Sigmoid colon (tissue), 7 donors: Measurements from ENCODE around the gene NUBP1. TPM values are rescaled to one million over a fixed set of nuclear protein-coding genes. Genes with fewer than 3 reads are reported as not detected.

Experiments used
- DNase-seq: peaks from one replicate; pipeline ENCODE4 v3.0.0-alpha.2; 2019
- H3K27ac ChIP-seq, 4 donors: fragments of 200-600 bp; sonication (generic); one replicate each; pipeline ENCODE4 v1.5.1; 2016 to 2019; ENCODE audit warnings: mild to moderate bottlenecking in 1 of 4
- H3K27me3 ChIP-seq, 3 donors: fragments of 200-600 bp; sonication (generic); one replicate each; pipeline ENCODE4 v1.5.1; 2019; ENCODE audit warnings: mild to moderate bottlenecking in 1 of 3
- H3K36me3 ChIP-seq, 4 donors: fragments of 200-600 bp; sonication (generic); one replicate each; pipeline ENCODE4 v1.5.1; 2016 to 2019
- H3K4me1 ChIP-seq, 4 donors: fragments of 200-600 bp; sonication (generic); one replicate each; pipeline ENCODE4 v1.5.1; 2017 to 2019
- H3K4me3 ChIP-seq, 4 donors: fragments of 200-600 bp; sonication (generic); one replicate each; pipeline ENCODE4 v1.5.1; 2017 to 2019; ENCODE audit warnings: mild to moderate bottlenecking in 2 of 4, moderate library complexity in 1 of 4
- H3K9me3 ChIP-seq, 4 donors: fragments of 200-600 bp in 3 of 4; sonication (generic) in 3 of 4; one replicate each; pipeline versions ENCODE4 v1.5.1 to v1.6.1; 2013 to 2019
- EP300 ChIP-seq, 4 donors: sonication (generic); formaldehyde crosslinking; IDR thresholded peaks; one replicate each; pipeline ENCODE4 v1.6.1; 2017; ENCODE audit warnings: antibody characterized with exemption in 4 of 4
- POLR2A ChIP-seq, 2 donors: fragments of 450-650 bp; IDR thresholded peaks; one replicate each; pipeline ENCODE4 v1.6.1; 2016; ENCODE audit warnings: antibody characterized with exemption in 2 of 2, mild to moderate bottlenecking in 2 of 2, moderate library complexity in 2 of 2
- POLR2AphosphoS5 ChIP-seq, 4 donors: sonication (generic); formaldehyde crosslinking; IDR thresholded peaks; one replicate each; pipeline ENCODE4 v1.6.1; 2017; ENCODE audit warnings: antibody characterized with exemption in 4 of 4
- WGBS, 2 donors: extraction: QIAGEN DNeasy Blood & Tissue Kit; methylation state at CpG; one replicate each; pipeline ENCODE4 v1.1.7; 2013; 5-methylcytosine and 5-hydroxymethylcytosine counted together
- intact Hi-C: fragments of 100-400 bp; cut with DNase I; formaldehyde crosslinking; loops from one replicate; pipeline ENCODE4 v1.15.1; 2023
- polyA plus RNA-seq, 3 donors: library from polyadenylated mRNA; stranded (reverse); fragments of 200-250 nt; gene quantifications; one replicate each; pipeline ENCODE4 v1.2.3, GENCODE V29; 2013
- total RNA-seq, 4 donors: library from RNA; depleted of rRNA; stranded (reverse); fragments of >200 nt; gene quantifications; one replicate each; pipeline ENCODE4 v1.1.0, GENCODE V29; 2016
- TF ChIP-seq, protein P1 (sequence below), 4 experiments: fragments of 450-650 bp in 3 of 4; fragments of 200-600 bp in 1 of 4; IDR thresholded peaks; one replicate each; pipeline ENCODE4 v1.5.1; 2016 to 2019; ENCODE audit warnings: antibody characterized with exemption in 4 of 4, mild to moderate bottlenecking in 3 of 4, moderate library complexity in 2 of 4
- donor health status: healthy with polysubstance abuse.
- donor health status: Bipolar disorder and iron deficiency.
- donor health status: healthy.

The NUBP1 gene
- total and polyA plus RNA-seq, 7 donors, result 26.3 to 37.6 (median 32.9) TPM

DNA sequence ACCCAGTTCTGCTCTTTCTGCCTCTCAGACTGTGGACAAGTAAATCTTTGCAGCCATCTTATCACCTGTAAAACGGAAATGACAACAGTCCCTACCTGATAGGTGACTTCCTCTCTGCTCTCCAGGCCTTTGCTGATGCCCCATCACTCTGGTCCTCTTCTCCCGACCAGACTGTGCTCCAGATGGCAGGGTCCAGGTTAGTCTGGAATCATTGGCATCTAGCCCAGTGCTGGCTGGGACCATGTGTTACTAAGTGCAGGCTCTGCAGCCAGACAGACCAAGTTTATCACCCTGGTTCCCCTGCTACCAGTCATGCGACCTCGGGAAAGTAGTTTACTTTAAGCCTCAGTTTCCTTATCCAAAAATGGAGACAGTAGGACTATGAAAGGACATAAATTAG lies 1.8 kb upstream of the NUBP1 start:
- H3K36me3 ChIP-seq, result no peaks in the 10 kb centered on the region
- 62 to 76% methylated on average over 4 of the region's 4 CpGs for WGBS, 2 donors
- TF ChIP-seq POLR2AphosphoS5 (IDR thresholded peaks at IDR 0.05) (peak in 2 of 4 donors; percentile 9 to 53), EP300 (IDR thresholded peaks at IDR 0.05) (no peak), POLR2A (IDR thresholded peaks at IDR 0.05) (no peak)
- DNase-seq, result peak; percentile 82
- H3K27ac ChIP-seq, result peak overlapping the region in 3 of 4 donors; percentile 65 to 96 (median 94)
- H3K4me3 ChIP-seq, result no peak overlapping the region
- H3K4me1 ChIP-seq, result peaks cover 0 to 64% (median 56%) of the 10 kb centered on the region in 4 donors
- intact Hi-C loops, result loop anchor here (10.0 kb wide), 4 partner anchors 357 to 1647 kb away; partner anchors contain the start of genes ATF7IP2, HAPSTR1, RMI2 and SOCS1
- H3K9me3 ChIP-seq, result no peaks in the 10 kb centered on the region
- H3K27me3 ChIP-seq, result no peaks in the 10 kb centered on the region

DNA sequence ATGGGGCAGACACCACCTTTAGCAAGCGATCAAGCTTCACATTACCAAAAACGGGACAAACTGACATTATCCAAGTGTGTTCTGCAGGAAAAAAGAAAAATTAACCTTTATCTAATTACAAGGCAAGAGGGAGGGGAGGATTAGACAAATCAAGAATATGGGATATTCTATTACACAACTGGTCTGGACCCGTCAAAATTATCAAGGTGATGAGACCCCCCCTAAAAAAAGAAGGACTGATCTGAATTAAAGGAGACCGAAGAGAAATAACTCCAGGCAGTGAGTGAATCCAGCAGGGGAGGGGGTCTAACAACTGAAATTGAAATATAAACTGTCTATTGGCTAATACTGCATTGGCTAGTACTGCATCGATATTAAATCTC lies 424 bp upstream of the NUBP1 start:
- no peak for TF ChIP-seq EP300 (IDR thresholded peaks at IDR 0.05)
- TF ChIP-seq POLR2A (IDR thresholded peaks at IDR 0.05), result no peak
- TF ChIP-seq POLR2AphosphoS5 (IDR thresholded peaks at IDR 0.05), result no peak
- TF ChIP-seq, protein P1, sequence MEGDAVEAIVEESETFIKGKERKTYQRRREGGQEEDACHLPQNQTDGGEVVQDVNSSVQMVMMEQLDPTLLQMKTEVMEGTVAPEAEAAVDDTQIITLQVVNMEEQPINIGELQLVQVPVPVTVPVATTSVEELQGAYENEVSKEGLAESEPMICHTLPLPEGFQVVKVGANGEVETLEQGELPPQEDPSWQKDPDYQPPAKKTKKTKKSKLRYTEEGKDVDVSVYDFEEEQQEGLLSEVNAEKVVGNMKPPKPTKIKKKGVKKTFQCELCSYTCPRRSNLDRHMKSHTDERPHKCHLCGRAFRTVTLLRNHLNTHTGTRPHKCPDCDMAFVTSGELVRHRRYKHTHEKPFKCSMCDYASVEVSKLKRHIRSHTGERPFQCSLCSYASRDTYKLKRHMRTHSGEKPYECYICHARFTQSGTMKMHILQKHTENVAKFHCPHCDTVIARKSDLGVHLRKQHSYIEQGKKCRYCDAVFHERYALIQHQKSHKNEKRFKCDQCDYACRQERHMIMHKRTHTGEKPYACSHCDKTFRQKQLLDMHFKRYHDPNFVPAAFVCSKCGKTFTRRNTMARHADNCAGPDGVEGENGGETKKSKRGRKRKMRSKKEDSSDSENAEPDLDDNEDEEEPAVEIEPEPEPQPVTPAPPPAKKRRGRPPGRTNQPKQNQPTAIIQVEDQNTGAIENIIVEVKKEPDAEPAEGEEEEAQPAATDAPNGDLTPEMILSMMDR (IDR thresholded peaks at IDR 0.05), result no peak
- no peak for DNase-seq
- H3K27me3 ChIP-seq, result no peaks in the 10 kb centered on the region
- H3K36me3 ChIP-seq, result peaks cover 0 to 13% (median 11%) of the 10 kb centered on the region in 4 donors
- no peaks in the 10 kb centered on the region for H3K9me3 ChIP-seq
- peak overlapping the region; percentile 94 to 97 (median 96) for H3K27ac ChIP-seq
- intact Hi-C loops, result loop anchor here (10.0 kb wide), 4 partner anchors 358 to 1648 kb away; partner anchors contain the start of genes ATF7IP2, HAPSTR1, RMI2 and SOCS1
- H3K4me1 ChIP-seq, result peaks cover 0 to 52% (median 44%) of the 10 kb centered on the region in 4 donors
- H3K4me3 ChIP-seq, result peak overlapping the region in 3 of 4 donors; percentile 56 to 67 (median 63)
- whole genome bisulfite sequencing, 2 donors, result 31 to 33% methylated on average over 5 of the region's 5 CpGs

DNA sequence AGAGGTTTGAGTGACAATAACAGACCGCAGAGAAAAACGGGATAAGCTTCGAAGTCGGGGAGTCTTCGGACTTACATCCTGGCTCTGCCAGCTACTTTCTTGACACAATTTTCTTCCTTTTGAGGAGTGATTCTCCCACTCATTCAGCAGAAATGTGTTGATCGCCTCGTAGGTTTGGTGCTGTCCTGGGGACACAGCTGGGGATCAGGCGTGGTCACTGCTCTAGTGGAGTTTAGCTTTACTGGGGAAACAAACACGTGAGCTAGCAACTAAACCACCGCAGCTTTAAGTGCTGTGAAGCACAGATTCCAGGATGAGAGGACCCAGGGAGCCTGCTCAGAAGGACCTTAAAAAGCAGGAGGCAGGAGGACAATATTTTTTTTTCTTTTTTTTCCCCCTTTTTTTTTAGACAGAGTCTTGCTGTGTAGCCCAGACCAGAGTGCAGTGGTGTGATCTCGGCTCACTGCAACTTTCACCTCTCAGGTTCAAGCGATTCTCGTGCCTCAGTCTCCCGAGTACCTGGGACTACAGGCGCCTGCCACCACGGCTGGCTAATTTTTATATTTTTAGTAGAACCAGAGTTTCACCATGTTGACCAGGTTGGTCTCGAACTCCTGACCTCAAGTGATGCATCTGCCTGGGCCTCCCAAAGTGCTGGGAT lies 858 bp downstream of the NUBP1 start:
- intact Hi-C loops, result loop anchor here (2.0 to 10.0 kb wide), 6 partner anchors 84 to 1650 kb away; partner anchors contain the start of genes ATF7IP2, HAPSTR1, RMI2 and SOCS1
- TF ChIP-seq POLR2A (IDR thresholded peaks at IDR 0.05) (no peak), EP300 (IDR thresholded peaks at IDR 0.05) (no peak), POLR2AphosphoS5 (IDR thresholded peaks at IDR 0.05) (no peak)
- TF ChIP-seq, protein P1 (IDR thresholded peaks at IDR 0.05), result no peak
- WGBS, 2 donors, result 39 to 43% methylated on average over 17 of the region's 17 CpGs

DNA sequence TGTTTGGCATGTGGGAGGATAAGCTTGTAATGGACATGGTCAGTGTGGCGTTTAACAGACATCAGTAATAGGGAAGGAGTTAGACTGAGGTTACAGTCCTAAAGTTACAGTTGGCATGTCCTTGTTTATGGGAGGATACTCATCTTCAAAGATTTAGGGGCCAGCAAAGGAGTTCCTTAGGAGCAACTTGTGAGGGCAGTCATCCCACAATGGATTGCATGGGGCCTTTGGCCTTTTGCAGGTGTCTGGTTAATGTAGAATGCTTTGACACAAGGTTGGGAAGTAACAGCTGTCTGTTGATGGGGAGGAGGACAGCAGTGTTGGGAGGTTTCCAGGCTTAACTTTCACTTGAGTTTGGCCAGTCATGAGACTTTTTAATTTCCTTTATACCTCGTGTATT lies 2.2 kb downstream of the NUBP1 start:
- no peak overlapping the region for H3K4me3 ChIP-seq
- H3K36me3 ChIP-seq, result peaks cover 0 to 38% (median 19%) of the 10 kb centered on the region in 4 donors
- H3K27ac ChIP-seq, result peak overlapping the region; percentile 94 to 97 (median 96)
- intact Hi-C loops, result loop anchor here (2.0 to 10.0 kb wide), 6 partner anchors 83 to 1651 kb away; partner anchors contain the start of genes ATF7IP2, HAPSTR1, RMI2 and SOCS1
- peaks cover 0 to 44% (median 36%) of the 10 kb centered on the region in 4 donors for H3K4me1 ChIP-seq
- TF ChIP-seq POLR2AphosphoS5 (IDR thresholded peaks at IDR 0.05) (peak in 3 of 4 donors; percentile 20 to 55 (median 27)), POLR2A (IDR thresholded peaks at IDR 0.05) (no peak)
- no peaks in the 10 kb centered on the region for H3K9me3 ChIP-seq
- H3K27me3 ChIP-seq, result no peaks in the 10 kb centered on the region
- DNase-seq, result peak; percentile 54
- WGBS, 2 donors, result 77 to 82% methylated on average over 2 of the region's 2 CpGs

More for the DNA sequence above, 858 bp downstream of the NUBP1 start:
- peak overlapping the region; percentile 94 to 97 (median 96) for H3K27ac ChIP-seq
- H3K27me3 ChIP-seq, result no peaks in the 10 kb centered on the region
- DNase-seq, result peak; percentile 77
- H3K9me3 ChIP-seq, result no peaks in the 10 kb centered on the region
- H3K4me1 ChIP-seq, result peaks cover 0 to 44% (median 36%) of the 10 kb centered on the region in 4 donors
- H3K4me3 ChIP-seq, result peak overlapping the region; percentile 49 to 67 (median 60)
- peaks cover 0 to 26% (median 17%) of the 10 kb centered on the region in 4 donors for H3K36me3 ChIP-seq

DNA sequence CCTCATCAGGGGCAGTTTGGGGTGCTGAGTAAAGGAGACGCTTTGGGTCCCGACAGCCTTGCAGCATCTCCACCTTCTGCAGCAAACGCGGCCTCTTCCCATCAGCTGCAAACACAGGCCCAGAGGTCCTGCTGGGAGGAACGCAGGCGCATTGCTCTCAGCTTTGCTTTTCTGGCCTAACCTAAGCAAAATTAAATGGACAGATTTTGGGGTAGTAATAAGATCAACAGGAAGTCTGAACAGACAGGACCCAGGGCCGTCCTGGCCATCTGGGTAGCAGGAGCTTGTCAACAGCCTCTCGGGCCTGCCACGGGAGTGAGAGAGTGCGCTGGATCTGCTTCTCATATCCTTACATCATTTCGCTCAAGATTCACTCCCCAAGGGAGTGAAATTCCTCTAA lies 7.2 kb downstream of the NUBP1 start:
- Histone ChIP-seq H3K27me3 (no peaks in the 10 kb centered on the region), H3K27ac (no peak overlapping the region), H3K36me3 (peaks cover 0 to 84% (median 38%) of the 10 kb centered on the region in 4 donors), H3K9me3 (no peaks in the 10 kb centered on the region), H3K4me1 (peaks cover 0 to 8% (median 6%) of the 10 kb centered on the region in 4 donors), H3K4me3 (no peak overlapping the region)
- 88 to 93% methylated on average over 11 of the region's 11 CpGs for WGBS, 2 donors
- intact Hi-C loops, result no loop called here
- DNase-seq, result no peak
- TF ChIP-seq POLR2AphosphoS5 (IDR thresholded peaks at IDR 0.05) (no peak), POLR2A (IDR thresholded peaks at IDR 0.05) (no peak), EP300 (IDR thresholded peaks at IDR 0.05) (no peak)
- TF ChIP-seq, protein P1 (IDR thresholded peaks at IDR 0.05), result no peak
